ENCODE data around the gene DPP10.

GRCh38 chr2:115541814-115542213, 1099.4 kb downstream of the DPP10 start:
- TF ChIP-seq POLR2AphosphoS5 (IDR thresholded peaks at IDR 0.05; ENCODE audit: low read depth, low read length) (no peak), REST (IDR thresholded peaks at IDR 0.05; ENCODE audit: insufficient read depth in 1 of 2, low read depth in 2 of 2, low read length in 2 of 2) (no peak), FOXP2 (optimal IDR thresholded peaks at IDR 0.05; ENCODE audit: borderline replicate concordance, extremely low read depth, extremely low read length, insufficient read depth) (no peak), TAF1 (IDR thresholded peaks at IDR 0.05; ENCODE audit: borderline replicate concordance, insufficient read depth, low read length) (no peak), SIN3A (IDR thresholded peaks at IDR 0.05; ENCODE audit: borderline replicate concordance, insufficient read depth, low read length) (no peak)
